H9 (cell line): Measurements from ENCODE around the gene PPP1CC. TPM values are rescaled to one million over a fixed set of nuclear protein-coding genes. Genes with fewer than 3 reads are reported as not detected.

Source experiments
- DNase-seq: peaks from one replicate; pipeline ENCODE4 v3.0.0-alpha.2; 2017
- H2AFZ ChIP-seq: one replicate; pipeline ENCODE4 v1.6.1; 2013; ENCODE audit warnings: mild to moderate bottlenecking, low read length, control low read depth, moderate library complexity
- H2AK5ac ChIP-seq: 2 replicates; pipeline ENCODE4 v1.6.1; 2013; ENCODE audit warnings: low read length, control low read depth, mixed read lengths; ENCODE audit not compliant: insufficient read length
- H2BK120ac ChIP-seq: one replicate; pipeline ENCODE4 v1.6.1; 2013; ENCODE audit warnings: low read depth, mild to moderate bottlenecking, low read length, control low read depth, inconsistent platforms; ENCODE audit not compliant: poor library complexity, severe bottlenecking
- H2BK12ac ChIP-seq: 2 replicates; pipeline ENCODE4 v1.6.1; 2013; ENCODE audit warnings: low read length, control low read depth, mixed read lengths, low read depth; ENCODE audit not compliant: insufficient read length
- H2BK15ac ChIP-seq: 2 replicates; pipeline ENCODE4 v1.6.1; 2013; ENCODE audit warnings: low read depth, low read length, control low read depth
- H2BK20ac ChIP-seq: one replicate; pipeline ENCODE4 v1.6.1; 2013; ENCODE audit warnings: low read depth, mild to moderate bottlenecking, low read length, control low read depth, inconsistent platforms; ENCODE audit not compliant: poor library complexity, severe bottlenecking
- H2BK5ac ChIP-seq: 2 replicates; pipeline ENCODE4 v1.6.1; 2013; ENCODE audit warnings: low read length, control low read depth, mixed read lengths; ENCODE audit not compliant: insufficient read length
- H3K14ac ChIP-seq: 2 replicates; pipeline ENCODE4 v1.6.1; 2013; ENCODE audit warnings: low read length, control low read depth; ENCODE audit not compliant: insufficient read depth
- H3K18ac ChIP-seq: 2 replicates; pipeline ENCODE4 v1.6.1; 2013; ENCODE audit warnings: low read depth, mild to moderate bottlenecking, mixed read lengths, low read length, control low read depth; ENCODE audit not compliant: insufficient read length
- H3K23ac ChIP-seq: 2 replicates; pipeline ENCODE4 v1.6.1; 2013; ENCODE audit warnings: low read length, control low read depth, mixed read lengths, low read depth; ENCODE audit not compliant: insufficient read length
- H3K23me2 ChIP-seq: 2 replicates; pipeline ENCODE4 v1.6.1; 2013; ENCODE audit warnings: low read depth, mild to moderate bottlenecking, mixed read lengths, low read length, control low read depth; ENCODE audit not compliant: insufficient read length, poor library complexity, severe bottlenecking
- H3K27ac ChIP-seq: 2 replicates; pipeline ENCODE4 v1.5.1; 2013; ENCODE audit warnings: low read length, control low read depth, mixed read lengths, low read depth; ENCODE audit not compliant: insufficient read length
- H3K27me3 ChIP-seq: 2 replicates; pipeline ENCODE4 v1.6.1; 2013; ENCODE audit warnings: low read length, control low read depth, inconsistent platforms; ENCODE audit not compliant: insufficient read depth
- H3K4ac ChIP-seq: 2 replicates; pipeline ENCODE4 v1.6.1; 2013; ENCODE audit warnings: low read depth, mild to moderate bottlenecking, control low read depth, inconsistent platforms, low read length, moderate library complexity
- H3K4me1 ChIP-seq: 2 replicates; pipeline ENCODE4 v1.6.1; 2013; ENCODE audit warnings: low read length, control low read depth, inconsistent platforms; ENCODE audit not compliant: insufficient read depth
- H3K4me2 ChIP-seq: 2 replicates; pipeline ENCODE4 v1.6.1; 2013; ENCODE audit warnings: low read length, control low read depth, mixed read lengths; ENCODE audit not compliant: insufficient read length, insufficient read depth
- H3K56ac ChIP-seq: 2 replicates; pipeline ENCODE4 v1.6.1; 2013; ENCODE audit warnings: low read depth, mild to moderate bottlenecking, mixed read lengths, low read length, control low read depth; ENCODE audit not compliant: insufficient read length
- H3K79me1 ChIP-seq: 2 replicates; pipeline ENCODE4 v1.6.1; 2013; ENCODE audit warnings: low read depth, mild to moderate bottlenecking, moderate library complexity, low read length, control low read depth, inconsistent platforms; ENCODE audit not compliant: insufficient read depth, poor library complexity, severe bottlenecking
- H3K79me2 ChIP-seq: 2 replicates; pipeline ENCODE4 v1.6.1; 2013; ENCODE audit warnings: low read length, control low read depth, inconsistent platforms; ENCODE audit not compliant: insufficient read depth
- H3K9ac ChIP-seq: 2 replicates; pipeline ENCODE4 v1.6.1; 2013; ENCODE audit warnings: low read length, control low read depth, mixed read lengths; ENCODE audit not compliant: insufficient read length; ENCODE audit errors: extremely low read depth
- H3K9me3 ChIP-seq: one replicate; pipeline ENCODE4 v1.6.1; 2013; ENCODE audit warnings: low read depth, low read length, inconsistent platforms; ENCODE audit not compliant: control insufficient read depth
- H3T11ph ChIP-seq: one replicate; pipeline ENCODE4 v1.6.1; 2013; ENCODE audit warnings: mild to moderate bottlenecking, low read length, control low read depth, inconsistent platforms
- H4K20me1 ChIP-seq: one replicate; pipeline ENCODE4 v1.6.1; 2013; ENCODE audit not compliant: control insufficient read depth, insufficient read length, insufficient read depth
- H4K5ac ChIP-seq: 2 replicates; pipeline ENCODE4 v1.6.1; 2013; ENCODE audit warnings: low read depth, mild to moderate bottlenecking, mixed read lengths, low read length, control low read depth; ENCODE audit not compliant: insufficient read length
- H4K8ac ChIP-seq: replicated peaks from 2 replicates; pipeline ENCODE4 v1.6.1; 2013; ENCODE audit warnings: low read length, control low read depth, mixed read lengths, low read depth; ENCODE audit not compliant: insufficient read length
- H4K91ac ChIP-seq: 2 replicates; pipeline ENCODE4 v1.6.1; 2013; ENCODE audit warnings: low read depth, mild to moderate bottlenecking, moderate library complexity, mixed read lengths, low read length, control low read depth; ENCODE audit not compliant: insufficient read length
- H3K27ac Mint-ChIP-seq, 3 experiments: 2 replicates in 2 of 3; 3 replicates in 1 of 3; pipeline ENCODE4 v1.8.0; 2020 to 2021; ENCODE audit warnings: mixed read lengths in 3 of 3, mild to moderate bottlenecking in 1 of 3, moderate library complexity in 1 of 3
- H3K27me3 Mint-ChIP-seq: 2 replicates; pipeline ENCODE4 v1.8.0; 2021; ENCODE audit warnings: low read depth, mild to moderate bottlenecking, moderate library complexity, mixed read lengths
- H3K36me3 Mint-ChIP-seq, 3 experiments: 2 replicates in 2 of 3; 3 replicates in 1 of 3; pipeline ENCODE4 v1.8.0; 2020 to 2021; ENCODE audit warnings: low read depth in 3 of 3, mixed read lengths in 3 of 3; ENCODE audit not compliant: insufficient read depth in 1 of 3
- H3K4me1 Mint-ChIP-seq, 2 experiments: 2 replicates each; pipeline ENCODE4 v1.8.0; 2020; ENCODE audit warnings: mixed read lengths in 2 of 2
- H3K4me3 Mint-ChIP-seq, 2 experiments: 2 replicates in 1 of 2; 3 replicates in 1 of 2; pipeline ENCODE4 v1.8.0; 2020 to 2021; ENCODE audit warnings: mild to moderate bottlenecking in 2 of 2, mixed read lengths in 2 of 2, moderate library complexity in 1 of 2
- H3K9me3 Mint-ChIP-seq, 2 experiments: 2 replicates in 1 of 2; 3 replicates in 1 of 2; pipeline ENCODE4 v1.8.0; 2020; ENCODE audit warnings: mild to moderate bottlenecking in 2 of 2, mixed read lengths in 2 of 2, moderate library complexity in 1 of 2
- WGBS: extraction: QIAGEN DNeasy Blood & Tissue Kit; methylation state at CpG from one replicate; pipeline ENCODE4 v1.1.7; 2013; ENCODE audit warnings: missing lambda C conversion rate, low lambda C conversion rate, mixed read lengths; ENCODE audit not compliant: insufficient read length; ENCODE audit errors: extremely low coverage; 5-methylcytosine and 5-hydroxymethylcytosine counted together
- total RNA-seq: library from RNA; stranded (reverse); gene quantifications from 2 replicates; pipeline ENCODE4 v1.2.1, GENCODE V29; 2021
- TF ChIP-seq, protein P1 (sequence below): fragments of 200-600 bp; sonication (generic); conservative IDR thresholded peaks from 3 replicates; pipeline ENCODE4 v1.8.0; 2021; ENCODE audit warnings: antibody characterized with exemption, mild to moderate bottlenecking

The PPP1CC gene
- total RNA-seq, 1 experiment from 2014 or later = 286 TPM

DNA sequence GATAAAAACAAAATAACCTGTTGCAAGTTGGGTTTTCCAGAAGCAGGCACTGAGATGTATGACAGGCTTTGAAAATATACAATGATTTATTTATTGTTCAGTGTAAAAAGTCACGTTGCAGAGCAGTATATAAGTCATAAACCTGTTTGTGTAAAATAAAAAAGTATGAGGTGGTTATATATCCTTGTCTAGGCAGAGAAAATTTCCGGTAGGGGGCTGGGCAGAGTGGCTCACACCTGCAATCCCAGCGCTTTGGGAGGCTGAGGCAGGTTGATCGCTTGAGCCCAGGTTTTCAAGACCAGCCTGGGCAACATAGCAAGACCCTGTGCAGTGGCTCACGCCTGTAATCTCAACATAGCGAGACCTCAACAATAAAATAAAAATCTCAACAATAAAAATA, 16.2 kb upstream of the PPP1CC start:
- no peak overlapping the region for H2AK5ac ChIP-seq
- no CpG with 5 or more reads among the region's 6 CpGs for WGBS
- no peaks in the 10 kb centered on the region; a peak in 1 of 5 replicates for H3K9me3 Mint-ChIP-seq
- H2BK12ac ChIP-seq = no peak overlapping the region
- no peak overlapping the region for H3K4ac ChIP-seq
- no peak overlapping the region for H3K27ac ChIP-seq
- no peak overlapping the region for H2BK120ac ChIP-seq
- H3K4me1 ChIP-seq = 0 out of 2 replicates have a peak, but pooled peaks cover 4% of the 10 kb centered on the region
- H3K9me3 ChIP-seq = no peaks in the 10 kb centered on the region
- H3K4me3 Mint-ChIP-seq = no peak overlapping the region
- no peaks in the 10 kb centered on the region for H4K20me1 ChIP-seq
- no peak overlapping the region for H2AFZ ChIP-seq
- H3T11ph ChIP-seq = no peak overlapping the region
- H3K27me3 Mint-ChIP-seq = no peaks in the 10 kb centered on the region; the same call in none of the 2 replicates
- peaks cover 0 to 4% of the 10 kb centered on the region in 2 experiments; a peak in 2 of 4 replicates for H3K4me1 Mint-ChIP-seq
- H3K4me2 ChIP-seq = no peak overlapping the region
- H4K8ac ChIP-seq = no peak overlapping the region
- no peak overlapping the region for H2BK5ac ChIP-seq
- H4K91ac ChIP-seq = no peak overlapping the region
- H3K9ac ChIP-seq = no peak overlapping the region
- no peak overlapping the region for H3K27ac Mint-ChIP-seq
- no peaks in the 10 kb centered on the region for H3K79me1 ChIP-seq
- no peak overlapping the region for H3K56ac ChIP-seq
- no peaks in the 10 kb centered on the region for H3K36me3 Mint-ChIP-seq
- H2BK20ac ChIP-seq = no peak overlapping the region
- no peak overlapping the region for H3K14ac ChIP-seq
- DNase-seq = no peak
- no peaks in the 10 kb centered on the region for H3K79me2 ChIP-seq
- H3K18ac ChIP-seq = no peak overlapping the region
- H3K23ac ChIP-seq = no peak overlapping the region
- H2BK15ac ChIP-seq = no peak overlapping the region
- no peak overlapping the region for H4K5ac ChIP-seq
- H3K27me3 ChIP-seq = no peaks in the 10 kb centered on the region
- TF ChIP-seq, protein P1, sequence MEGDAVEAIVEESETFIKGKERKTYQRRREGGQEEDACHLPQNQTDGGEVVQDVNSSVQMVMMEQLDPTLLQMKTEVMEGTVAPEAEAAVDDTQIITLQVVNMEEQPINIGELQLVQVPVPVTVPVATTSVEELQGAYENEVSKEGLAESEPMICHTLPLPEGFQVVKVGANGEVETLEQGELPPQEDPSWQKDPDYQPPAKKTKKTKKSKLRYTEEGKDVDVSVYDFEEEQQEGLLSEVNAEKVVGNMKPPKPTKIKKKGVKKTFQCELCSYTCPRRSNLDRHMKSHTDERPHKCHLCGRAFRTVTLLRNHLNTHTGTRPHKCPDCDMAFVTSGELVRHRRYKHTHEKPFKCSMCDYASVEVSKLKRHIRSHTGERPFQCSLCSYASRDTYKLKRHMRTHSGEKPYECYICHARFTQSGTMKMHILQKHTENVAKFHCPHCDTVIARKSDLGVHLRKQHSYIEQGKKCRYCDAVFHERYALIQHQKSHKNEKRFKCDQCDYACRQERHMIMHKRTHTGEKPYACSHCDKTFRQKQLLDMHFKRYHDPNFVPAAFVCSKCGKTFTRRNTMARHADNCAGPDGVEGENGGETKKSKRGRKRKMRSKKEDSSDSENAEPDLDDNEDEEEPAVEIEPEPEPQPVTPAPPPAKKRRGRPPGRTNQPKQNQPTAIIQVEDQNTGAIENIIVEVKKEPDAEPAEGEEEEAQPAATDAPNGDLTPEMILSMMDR = no peak
- H3K23me2 ChIP-seq = no peaks in the 10 kb centered on the region
